Sigmoid colon (tissue), 3 donors: ENCODE data around the gene PPP2R2B.

ENCODE experiments used
- POLR2A ChIP-seq, 2 donors: fragments of 450-650 bp; IDR thresholded peaks; one replicate each; pipeline ENCODE4 v1.6.1; 2016; ENCODE audit warnings: antibody characterized with exemption in 2 of 2, mild to moderate bottlenecking in 2 of 2, moderate library complexity in 2 of 2
- TF ChIP-seq, protein P1 (sequence below), 4 experiments: fragments of 450-650 bp in 3 of 4; fragments of 200-600 bp in 1 of 4; IDR thresholded peaks; one replicate each; pipeline ENCODE4 v1.5.1; 2016 to 2019; ENCODE audit warnings: antibody characterized with exemption in 4 of 4, mild to moderate bottlenecking in 3 of 4, moderate library complexity in 2 of 4

DNA sequence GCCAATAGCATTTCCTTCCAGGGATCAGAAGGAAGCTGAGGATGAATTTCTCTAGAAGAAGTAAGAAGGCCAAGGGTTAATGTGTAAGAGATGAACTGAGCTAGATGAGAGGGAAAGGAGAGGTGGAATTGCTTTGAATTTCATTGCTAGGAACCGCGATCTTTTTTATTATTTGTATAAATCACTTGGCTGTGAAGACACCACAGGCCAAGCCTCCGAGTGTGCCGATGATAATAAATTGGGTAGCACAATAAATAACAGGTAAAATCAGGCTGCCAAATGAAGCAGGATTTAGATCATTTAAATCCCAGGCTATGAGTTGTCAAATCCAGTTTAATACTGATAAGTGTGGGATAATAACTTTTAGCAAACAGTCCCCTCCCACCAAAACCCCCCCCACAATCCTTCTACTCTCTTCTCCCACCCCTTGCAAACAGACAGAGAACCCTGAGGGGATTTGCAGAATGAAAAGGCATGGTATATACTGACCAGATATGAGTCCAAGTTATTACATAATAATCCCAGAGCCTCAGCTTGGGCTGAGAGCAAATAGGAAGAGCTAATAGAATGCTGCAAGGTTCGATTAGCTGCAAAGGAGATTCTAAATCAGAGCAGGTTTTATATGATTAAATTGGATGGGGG lies 143.5 kb downstream of the PPP2R2B start:
- TF ChIP-seq, protein P1, sequence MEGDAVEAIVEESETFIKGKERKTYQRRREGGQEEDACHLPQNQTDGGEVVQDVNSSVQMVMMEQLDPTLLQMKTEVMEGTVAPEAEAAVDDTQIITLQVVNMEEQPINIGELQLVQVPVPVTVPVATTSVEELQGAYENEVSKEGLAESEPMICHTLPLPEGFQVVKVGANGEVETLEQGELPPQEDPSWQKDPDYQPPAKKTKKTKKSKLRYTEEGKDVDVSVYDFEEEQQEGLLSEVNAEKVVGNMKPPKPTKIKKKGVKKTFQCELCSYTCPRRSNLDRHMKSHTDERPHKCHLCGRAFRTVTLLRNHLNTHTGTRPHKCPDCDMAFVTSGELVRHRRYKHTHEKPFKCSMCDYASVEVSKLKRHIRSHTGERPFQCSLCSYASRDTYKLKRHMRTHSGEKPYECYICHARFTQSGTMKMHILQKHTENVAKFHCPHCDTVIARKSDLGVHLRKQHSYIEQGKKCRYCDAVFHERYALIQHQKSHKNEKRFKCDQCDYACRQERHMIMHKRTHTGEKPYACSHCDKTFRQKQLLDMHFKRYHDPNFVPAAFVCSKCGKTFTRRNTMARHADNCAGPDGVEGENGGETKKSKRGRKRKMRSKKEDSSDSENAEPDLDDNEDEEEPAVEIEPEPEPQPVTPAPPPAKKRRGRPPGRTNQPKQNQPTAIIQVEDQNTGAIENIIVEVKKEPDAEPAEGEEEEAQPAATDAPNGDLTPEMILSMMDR (IDR thresholded peaks at IDR 0.05), result no peak
- no peak for TF ChIP-seq POLR2A (IDR thresholded peaks at IDR 0.05)
